ENCODE measurements around the gene CARNS1. TPM values are rescaled to one million over a fixed set of nuclear protein-coding genes. Genes with fewer than 3 reads are reported as not detected.

Gene CARNS1
- total and polyA plus RNA-seq, 9 of the 15 experiments (the other 6 are each of a cell fraction or from before 2014, with no cell fraction given) = 0.01 to 0.18 (median 0.06) TPM; not detected in 3

DNA sequence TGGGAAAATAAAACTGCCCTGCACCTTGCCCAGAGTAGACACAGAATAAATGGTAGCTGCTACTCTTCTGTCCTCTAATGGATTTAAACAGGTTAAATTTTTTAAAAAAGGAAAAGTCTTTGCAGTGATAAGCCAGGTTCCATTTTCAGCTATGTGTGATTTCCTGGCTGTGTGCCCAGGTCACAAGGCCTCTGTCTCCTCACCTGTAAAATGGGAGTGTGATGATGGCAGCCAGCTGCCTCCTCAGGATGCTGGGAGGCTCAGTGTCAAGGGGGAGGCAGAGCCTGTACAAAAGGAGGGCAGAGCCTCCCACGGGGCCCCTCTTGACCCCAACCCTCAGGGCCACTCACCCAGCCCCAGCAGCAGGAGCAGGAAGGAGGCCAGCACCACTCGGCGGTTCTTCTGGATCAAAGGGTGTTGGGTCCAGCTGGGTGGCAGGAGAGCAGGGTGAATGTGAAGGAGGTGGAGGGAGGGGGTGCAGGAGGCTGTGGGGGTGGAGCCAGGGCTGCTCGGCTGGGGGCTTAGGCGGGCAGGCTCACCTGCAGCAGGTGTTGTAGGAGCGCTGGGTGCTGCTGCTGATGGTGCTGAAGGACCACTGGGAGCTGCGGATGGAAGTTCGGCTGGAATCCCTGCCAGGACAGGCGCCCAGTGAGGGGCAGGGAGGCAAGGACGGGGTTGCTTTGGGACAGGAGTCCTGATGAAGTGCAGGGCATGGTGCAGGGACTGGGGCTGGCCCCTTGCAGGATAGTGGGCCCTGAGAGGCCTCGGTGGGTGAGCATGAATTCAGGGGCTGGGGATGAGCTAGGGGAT, 51.7 kb downstream of the CARNS1 start (continued):
- TF ChIP-seq, protein P1, sequence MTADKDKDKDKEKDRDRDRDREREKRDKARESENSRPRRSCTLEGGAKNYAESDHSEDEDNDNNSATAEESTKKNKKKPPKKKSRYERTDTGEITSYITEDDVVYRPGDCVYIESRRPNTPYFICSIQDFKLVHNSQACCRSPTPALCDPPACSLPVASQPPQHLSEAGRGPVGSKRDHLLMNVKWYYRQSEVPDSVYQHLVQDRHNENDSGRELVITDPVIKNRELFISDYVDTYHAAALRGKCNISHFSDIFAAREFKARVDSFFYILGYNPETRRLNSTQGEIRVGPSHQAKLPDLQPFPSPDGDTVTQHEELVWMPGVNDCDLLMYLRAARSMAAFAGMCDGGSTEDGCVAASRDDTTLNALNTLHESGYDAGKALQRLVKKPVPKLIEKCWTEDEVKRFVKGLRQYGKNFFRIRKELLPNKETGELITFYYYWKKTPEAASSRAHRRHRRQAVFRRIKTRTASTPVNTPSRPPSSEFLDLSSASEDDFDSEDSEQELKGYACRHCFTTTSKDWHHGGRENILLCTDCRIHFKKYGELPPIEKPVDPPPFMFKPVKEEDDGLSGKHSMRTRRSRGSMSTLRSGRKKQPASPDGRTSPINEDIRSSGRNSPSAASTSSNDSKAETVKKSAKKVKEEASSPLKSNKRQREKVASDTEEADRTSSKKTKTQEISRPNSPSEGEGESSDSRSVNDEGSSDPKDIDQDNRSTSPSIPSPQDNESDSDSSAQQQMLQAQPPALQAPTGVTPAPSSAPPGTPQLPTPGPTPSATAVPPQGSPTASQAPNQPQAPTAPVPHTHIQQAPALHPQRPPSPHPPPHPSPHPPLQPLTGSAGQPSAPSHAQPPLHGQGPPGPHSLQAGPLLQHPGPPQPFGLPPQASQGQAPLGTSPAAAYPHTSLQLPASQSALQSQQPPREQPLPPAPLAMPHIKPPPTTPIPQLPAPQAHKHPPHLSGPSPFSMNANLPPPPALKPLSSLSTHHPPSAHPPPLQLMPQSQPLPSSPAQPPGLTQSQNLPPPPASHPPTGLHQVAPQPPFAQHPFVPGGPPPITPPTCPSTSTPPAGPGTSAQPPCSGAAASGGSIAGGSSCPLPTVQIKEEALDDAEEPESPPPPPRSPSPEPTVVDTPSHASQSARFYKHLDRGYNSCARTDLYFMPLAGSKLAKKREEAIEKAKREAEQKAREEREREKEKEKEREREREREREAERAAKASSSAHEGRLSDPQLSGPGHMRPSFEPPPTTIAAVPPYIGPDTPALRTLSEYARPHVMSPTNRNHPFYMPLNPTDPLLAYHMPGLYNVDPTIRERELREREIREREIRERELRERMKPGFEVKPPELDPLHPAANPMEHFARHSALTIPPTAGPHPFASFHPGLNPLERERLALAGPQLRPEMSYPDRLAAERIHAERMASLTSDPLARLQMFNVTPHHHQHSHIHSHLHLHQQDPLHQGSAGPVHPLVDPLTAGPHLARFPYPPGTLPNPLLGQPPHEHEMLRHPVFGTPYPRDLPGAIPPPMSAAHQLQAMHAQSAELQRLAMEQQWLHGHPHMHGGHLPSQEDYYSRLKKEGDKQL (CRISPR knock-in tag; IDR thresholded peaks at IDR 0.05; ENCODE audit: borderline replicate concordance) = no peak
- no peak for TF ChIP-seq ZNF282 (CRISPR knock-in tag; IDR thresholded peaks at IDR 0.05)
- TF ChIP-seq KDM5B (IDR thresholded peaks at IDR 0.05; ENCODE audit: insufficient replicate concordance, low read depth, low read length) = peak; percentile 0
- TF ChIP-seq RCOR1 (IDR thresholded peaks at IDR 0.05; ENCODE audit: borderline replicate concordance in 1 of 2, low read depth in 2 of 2, low read length in 2 of 2) = peak in 1 of 2 experiments; percentile 54; a peak in 1 of 4 replicates
- TF ChIP-seq SIN3A (IDR thresholded peaks at IDR 0.05; ENCODE audit: borderline replicate concordance in 2 of 2, control insufficient read depth in 1 of 2, low read depth in 2 of 2, low read length in 2 of 2) = no peak
- TF ChIP-seq, protein P2, sequence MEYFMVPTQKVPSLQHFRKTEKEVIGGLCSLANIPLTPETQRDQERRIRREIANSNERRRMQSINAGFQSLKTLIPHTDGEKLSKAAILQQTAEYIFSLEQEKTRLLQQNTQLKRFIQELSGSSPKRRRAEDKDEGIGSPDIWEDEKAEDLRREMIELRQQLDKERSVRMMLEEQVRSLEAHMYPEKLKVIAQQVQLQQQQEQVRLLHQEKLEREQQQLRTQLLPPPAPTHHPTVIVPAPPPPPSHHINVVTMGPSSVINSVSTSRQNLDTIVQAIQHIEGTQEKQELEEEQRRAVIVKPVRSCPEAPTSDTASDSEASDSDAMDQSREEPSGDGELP (CRISPR knock-in tag; IDR thresholded peaks at IDR 0.05; ENCODE audit: borderline replicate concordance) = 0 out of 2 replicates have a peak, but pooled peaks have one; percentile 18
- TF ChIP-seq FOXA1 (IDR thresholded peaks at IDR 0.05; ENCODE audit: borderline replicate concordance) = no peak
- peak; percentile 84 for TF ChIP-seq NFIC (IDR thresholded peaks at IDR 0.05)
- TF ChIP-seq NR3C1 (CRISPR knock-in tag; IDR thresholded peaks at IDR 0.05) = no peak

Measured in K562 (cell line).